ENCODE measurements around the gene COL6A2. TPM values are rescaled to one million over a fixed set of nuclear protein-coding genes. Genes with fewer than 3 reads are reported as not detected.
"Not testable (repeated sequence)": the region's sequence is repeated elsewhere in the genome, so short reads cannot be mapped to it uniquely, and the experiment has no call there.

COL6A2 gene
- total RNA-seq, 1 experiment from 2014 or later: 120 TPM

- in situ Hi-C loops (cut with HindIII; ENCODE audit: low pct_unique_long_range_greater_than_20kb, low sequenced_read_pairs): no loop called here
- DNase-seq (ENCODE audit: low read depth): no peak
These were observed 75.1 kb downstream of the COL6A2 start for GRCh38 chr21:46172863-46173528.

GRCh38 chr21:46173573-46173972 lies 75.7 kb downstream of the COL6A2 start:
- in situ Hi-C loops (cut with HindIII; ENCODE audit: low pct_unique_long_range_greater_than_20kb, low sequenced_read_pairs): no loop called here
- DNase-seq (ENCODE audit: low read depth): no peak

- in situ Hi-C loops (cut with HindIII; ENCODE audit: low pct_unique_long_range_greater_than_20kb, low sequenced_read_pairs); DNase-seq (ENCODE audit: low read depth): not testable (repeated sequence)
These were observed 78.7 kb downstream of the COL6A2 start for GRCh38 chr21:46176443-46177129.

GRCh38 chr21:46178961-46179360 lies 81.0 kb downstream of the COL6A2 start:
- in situ Hi-C loops (cut with HindIII; ENCODE audit: low pct_unique_long_range_greater_than_20kb, low sequenced_read_pairs): no loop called here
- no peak for DNase-seq (ENCODE audit: low read depth)

Other genes starting within 250 kb of the COL6A2 start
- gene COL6A1, start 116.3 kb upstream of the COL6A2 start, total RNA-seq (2014; rRNA removed; shearing (Covaris generic); ENCODE audit: low replicate concordance): 95.8 and 146 TPM in 2 replicates
- 0.14 TPM in 1 of 2 replicates, not detected in the other for gene FTCD, start 57.5 kb downstream of the COL6A2 start, total RNA-seq (2014; rRNA removed; shearing (Covaris generic); ENCODE audit: low replicate concordance)
- 3.8 and 5.4 TPM in 2 replicates for gene SPATC1L, start 86.3 kb downstream of the COL6A2 start, total RNA-seq (2014; rRNA removed; shearing (Covaris generic); ENCODE audit: low replicate concordance)
- 16.7 and 18.8 TPM in 2 replicates for gene LSS, start 130.7 kb downstream of the COL6A2 start, total RNA-seq (2014; rRNA removed; shearing (Covaris generic); ENCODE audit: low replicate concordance)
- 58.8 and 76.2 TPM in 2 replicates for gene MCM3AP, start 187.5 kb downstream of the COL6A2 start, total RNA-seq (2014; rRNA removed; shearing (Covaris generic); ENCODE audit: low replicate concordance)
- gene YBEY, start 188.2 kb downstream of the COL6A2 start, total RNA-seq (2014; rRNA removed; shearing (Covaris generic); ENCODE audit: low replicate concordance): 35.5 and 44.3 TPM in 2 replicates
- 3.0 and 4.5 TPM in 2 replicates for gene C21orf58, start 225.8 kb downstream of the COL6A2 start, total RNA-seq (2014; rRNA removed; shearing (Covaris generic); ENCODE audit: low replicate concordance)
- gene PCNT, start 226.0 kb downstream of the COL6A2 start, total RNA-seq (2014; rRNA removed; shearing (Covaris generic); ENCODE audit: low replicate concordance): 8.5 and 42.4 TPM in 2 replicates